GM23248 (cell line): ENCODE measurements around the gene MFSD1. TPM values are rescaled to one million over a fixed set of nuclear protein-coding genes. Genes with fewer than 3 reads are reported as not detected.

Source experiments
- DNase-seq: peaks from one replicate; pipeline ENCODE4 v3.0.0-alpha.2; 2015
- H2AFZ ChIP-seq: fragments of 200-600 bp; sonication (generic); 2 replicates; pipeline ENCODE4 v1.6.1; 2016; ENCODE audit warnings: antibody characterized with exemption
- H3F3A ChIP-seq: fragments of 200-600 bp; sonication (generic); 2 replicates; pipeline ENCODE4 v1.6.1; 2016; ENCODE audit warnings: mild to moderate bottlenecking, antibody characterized with exemption, mixed run types; ENCODE audit not compliant: insufficient read depth
- H3K27ac ChIP-seq: fragments of 200-600 bp; sonication (generic); 2 replicates; pipeline ENCODE4 v1.5.1; 2016; ENCODE audit warnings: mild to moderate bottlenecking
- H3K27me3 ChIP-seq: fragments of 200-600 bp; sonication (generic); replicated peaks from 2 replicates; pipeline ENCODE4 v1.6.1; 2016; ENCODE audit warnings: mild to moderate bottlenecking; ENCODE audit not compliant: insufficient read depth
- H3K36me3 ChIP-seq: fragments of 200-600 bp; sonication (generic); 2 replicates; pipeline ENCODE4 v1.6.1; 2016; ENCODE audit warnings: low read depth, mild to moderate bottlenecking
- H3K4me1 ChIP-seq: fragments of 200-600 bp; sonication (generic); 2 replicates; pipeline ENCODE4 v1.6.1; 2016; ENCODE audit warnings: mild to moderate bottlenecking; ENCODE audit not compliant: insufficient read depth
- H3K4me2 ChIP-seq: fragments of 200-600 bp; sonication (generic); one replicate; pipeline ENCODE4 v1.6.1; 2016; ENCODE audit warnings: mild to moderate bottlenecking; ENCODE audit not compliant: unreplicated experiment
- H3K4me3 ChIP-seq: fragments of 200-600 bp; sonication (generic); 2 replicates; pipeline ENCODE4 v1.5.1; 2016; ENCODE audit warnings: mild to moderate bottlenecking
- H3K79me2 ChIP-seq: fragments of 200-600 bp; sonication (generic); 2 replicates; pipeline ENCODE4 v1.6.1; 2016; ENCODE audit warnings: mild to moderate bottlenecking; ENCODE audit not compliant: insufficient read depth
- H3K9ac ChIP-seq: fragments of 200-600 bp; sonication (generic); 2 replicates; pipeline ENCODE4 v1.6.1; 2016; ENCODE audit warnings: mild to moderate bottlenecking
- H3K9me2 ChIP-seq: fragments of 200-600 bp; sonication (generic); 2 replicates; pipeline ENCODE4 v1.6.1; 2016; ENCODE audit warnings: mixed run types, mild to moderate bottlenecking, moderate library complexity; ENCODE audit not compliant: insufficient read depth
- H3K9me3 ChIP-seq: fragments of 200-600 bp; sonication (generic); one replicate; pipeline ENCODE4 v1.6.1; 2017; ENCODE audit warnings: low read depth
- H4K20me1 ChIP-seq: fragments of 200-600 bp; sonication (generic); 2 replicates; pipeline ENCODE4 v1.6.0; 2016; ENCODE audit not compliant: insufficient read depth
- EZH2 ChIP-seq: fragments of 200-600 bp; sonication (generic); IDR thresholded peaks from 2 replicates; pipeline ENCODE4 v1.6.1; 2018; ENCODE audit warnings: antibody characterized with exemption, mild to moderate bottlenecking; ENCODE audit not compliant: insufficient read depth, poor library complexity, severe bottlenecking
- EZH2phosphoT487 ChIP-seq: fragments of 200-600 bp; sonication (generic); IDR thresholded peaks from 2 replicates; pipeline ENCODE4 v1.6.1; 2018; ENCODE audit warnings: antibody characterized with exemption, moderate library complexity, mild to moderate bottlenecking, low read depth; ENCODE audit not compliant: insufficient read depth
- WGBS, 2 experiments: methylation state at CpG; one replicate each; pipeline ENCODE4 v1.1.6; 2015 to 2017; ENCODE audit warnings: low lambda C conversion rate in 2 of 2, low coverage in 1 of 2; ENCODE audit errors: missing lambda C conversion rate in 2 of 2; 5-methylcytosine and 5-hydroxymethylcytosine counted together
- in situ Hi-C: fragments of 300-500 bp; cut with MboI; formaldehyde crosslinking; loops from 2 replicates; pipeline ENCODE4 v1.15.0; 2020
- polyA plus RNA-seq: library from polyadenylated mRNA; unstranded; fragments of >200 nt; fragmentation: Nextera tagmentation; extraction: Ambion mirVana; gene quantifications from 2 replicates; pipeline ENCODE4 v1.2.1, GENCODE V29; 2016
- total RNA-seq: library from RNA; depleted of rRNA; stranded (reverse); fragments of >200 nt; shearing (Covaris generic); gene quantifications from 2 replicates; pipeline ENCODE4 v1.2.3, GENCODE V29; 2014

MFSD1 gene
- total and polyA plus RNA-seq, 2 experiments from 2014 or later, result 100 to 177 TPM

GRCh38 chr3:158831861-158832260, 30.0 kb downstream of the MFSD1 start:
- in situ Hi-C loops, result loop anchor here (25.0 kb wide), 1 partner anchor 980 kb away; no protein-coding TSS in a partner anchor
- 48% methylated on average over 2 of the region's 2 CpGs for WGBS, 2 experiments

DNA sequence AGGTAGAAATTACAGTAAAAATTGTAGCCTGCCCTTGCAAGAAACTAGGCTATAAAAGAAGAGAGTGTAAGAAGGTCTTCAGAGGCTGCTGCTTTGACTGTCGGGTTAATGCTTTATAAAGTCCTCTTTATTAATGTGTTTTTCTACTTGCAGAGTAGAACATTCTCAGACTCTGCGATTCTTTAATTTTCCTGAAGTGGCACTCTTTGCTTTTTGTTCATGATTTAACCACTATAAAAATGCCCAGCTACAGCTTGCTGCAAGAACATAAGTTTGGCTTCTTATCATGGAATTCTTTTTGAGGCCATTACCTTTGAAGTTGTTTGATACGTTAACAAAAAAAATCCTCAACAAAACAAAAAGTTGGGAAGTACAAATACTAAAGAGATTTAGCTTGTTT, 33.8 kb downstream of the MFSD1 start:
- Histone ChIP-seq H3K27ac (no peak overlapping the region), H3K27me3 (no peaks in the 10 kb centered on the region), H3K4me2 (no peak overlapping the region), H3K36me3 (peaks cover 11% of the 10 kb centered on the region; the same call in 1 of the 2 replicates), H3K79me2 (no peaks in the 10 kb centered on the region), H3K4me1 (no peaks in the 10 kb centered on the region), H3K9me2 (no peaks in the 10 kb centered on the region), H3F3A (no peaks in the 10 kb centered on the region), H3K9me3 (no peaks in the 10 kb centered on the region), H3K9ac (no peak overlapping the region), H3K4me3 (no peak overlapping the region), H4K20me1 (no peaks in the 10 kb centered on the region), H2AFZ (no peak overlapping the region)
- TF ChIP-seq EZH2 (no peak), EZH2phosphoT487 (no peak)
- DNase-seq, result no peak
- WGBS, 2 experiments, result 57 to 58% methylated on average over 3 of the region's 3 CpGs
- in situ Hi-C loops, result loop anchor here (25.0 kb wide), 1 partner anchor 977 kb away; no protein-coding TSS in a partner anchor

More at GRCh38 chr3:158831861-158832260, 30.0 kb downstream of the MFSD1 start:
- no peaks in the 10 kb centered on the region for H3K79me2 ChIP-seq
- no peak for DNase-seq
- no peaks in the 10 kb centered on the region for H3K9me2 ChIP-seq
- no peaks in the 10 kb centered on the region for H4K20me1 ChIP-seq
- no peak overlapping the region for H3K4me3 ChIP-seq
- TF ChIP-seq EZH2 (no peak), EZH2phosphoT487 (no peak)
- H3F3A ChIP-seq, result 0 out of 2 replicates have a peak, but pooled peaks cover 9% of the 10 kb centered on the region
- H3K27ac ChIP-seq, result no peak overlapping the region
- H3K9me3 ChIP-seq, result no peaks in the 10 kb centered on the region
- H3K4me2 ChIP-seq, result no peak overlapping the region
- H3K9ac ChIP-seq, result no peak overlapping the region
- H3K36me3 ChIP-seq, result peaks cover 32% of the 10 kb centered on the region
- H3K4me1 ChIP-seq, result no peaks in the 10 kb centered on the region
- H2AFZ ChIP-seq, result no peak overlapping the region
- H3K27me3 ChIP-seq, result no peaks in the 10 kb centered on the region

- Histone ChIP-seq H3K9me3 (no peaks in the 10 kb centered on the region), H3K9me2 (no peaks in the 10 kb centered on the region), H3K79me2 (no peaks in the 10 kb centered on the region), H3K36me3 (peaks cover 7% of the 10 kb centered on the region; the same call in 1 of the 2 replicates), H3K4me3 (no peak overlapping the region), H3K4me2 (no peak overlapping the region), H3K27me3 (no peaks in the 10 kb centered on the region), H3K27ac (no peak overlapping the region), H3K9ac (no peak overlapping the region), H3F3A (no peaks in the 10 kb centered on the region), H4K20me1 (no peaks in the 10 kb centered on the region), H2AFZ (no peak overlapping the region), H3K4me1 (no peaks in the 10 kb centered on the region)
- TF ChIP-seq EZH2phosphoT487 (no peak), EZH2 (no peak)
- DNase-seq, result no peak
- in situ Hi-C loops, result loop anchor here (25.0 kb wide), 1 partner anchor 976 kb away; no protein-coding TSS in a partner anchor
- 94 to 99% methylated on average over 3 of the region's 3 CpGs for WGBS, 2 experiments
Observed at GRCh38 chr3:158836312-158836711, 34.5 kb downstream of the MFSD1 start.

DNA sequence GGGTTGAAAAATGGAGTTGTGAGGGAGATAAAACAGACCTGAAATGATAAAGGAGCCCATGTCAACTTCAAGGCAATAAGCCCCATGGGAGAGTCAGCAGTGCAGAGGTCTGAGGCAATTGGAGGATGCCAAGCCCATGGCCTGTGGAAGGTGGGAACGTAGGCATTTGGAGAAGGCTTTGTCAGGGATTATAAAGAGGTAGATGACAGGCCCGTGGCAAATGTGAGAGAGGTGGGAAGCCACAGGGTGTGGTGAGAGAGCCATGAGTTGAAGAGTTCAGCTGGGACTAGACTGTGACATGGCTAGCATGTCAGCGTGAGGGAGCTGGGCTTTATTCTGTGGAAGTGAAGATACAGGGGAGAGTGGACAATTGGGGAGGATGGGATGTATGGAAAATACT, 35.4 kb downstream of the MFSD1 start:
- in situ Hi-C loops, result loop anchor here (25.0 kb wide), 1 partner anchor 975 kb away; no protein-coding TSS in a partner anchor
- Histone ChIP-seq H2AFZ (no peak overlapping the region), H3K27me3 (no peaks in the 10 kb centered on the region), H3K4me1 (no peaks in the 10 kb centered on the region), H3K9me2 (no peaks in the 10 kb centered on the region), H3K9ac (no peak overlapping the region), H3K4me3 (no peak overlapping the region), H3K36me3 (no peaks in the 10 kb centered on the region; the same call in 1 of the 2 replicates), H3K27ac (no peak overlapping the region), H3K79me2 (no peaks in the 10 kb centered on the region), H3K4me2 (no peak overlapping the region), H4K20me1 (no peaks in the 10 kb centered on the region), H3F3A (no peaks in the 10 kb centered on the region), H3K9me3 (no peaks in the 10 kb centered on the region)
- TF ChIP-seq EZH2, result no peak
- TF ChIP-seq EZH2phosphoT487, result no peak
- WGBS, 2 experiments, result 77 to 78% methylated on average over 3 of the region's 3 CpGs
- no peak for DNase-seq
